Sigmoid colon (tissue), 4 donors: ENCODE measurements around the gene CDH23.

ENCODE experiments used
- CTCF ChIP-seq, 4 experiments: fragments of 450-650 bp in 3 of 4; fragments of 200-600 bp in 1 of 4; IDR thresholded peaks; one replicate each; pipeline ENCODE4 v1.5.1; 2016 to 2019; ENCODE audit warnings: antibody characterized with exemption in 4 of 4, mild to moderate bottlenecking in 3 of 4, moderate library complexity in 2 of 4
- EP300 ChIP-seq, 4 donors: sonication (generic); formaldehyde crosslinking; IDR thresholded peaks; one replicate each; pipeline ENCODE4 v1.6.1; 2017; ENCODE audit warnings: antibody characterized with exemption in 4 of 4
- POLR2A ChIP-seq, 2 donors: fragments of 450-650 bp; IDR thresholded peaks; one replicate each; pipeline ENCODE4 v1.6.1; 2016; ENCODE audit warnings: antibody characterized with exemption in 2 of 2, mild to moderate bottlenecking in 2 of 2, moderate library complexity in 2 of 2
- POLR2AphosphoS5 ChIP-seq, 4 donors: sonication (generic); formaldehyde crosslinking; IDR thresholded peaks; one replicate each; pipeline ENCODE4 v1.6.1; 2017; ENCODE audit warnings: antibody characterized with exemption in 4 of 4

GRCh38 chr10:71725998-71726579, 329.4 kb downstream of the CDH23 start:
- TF ChIP-seq CTCF (IDR thresholded peaks at IDR 0.05) (no peak), EP300 (IDR thresholded peaks at IDR 0.05) (no peak), POLR2A (IDR thresholded peaks at IDR 0.05) (no peak), POLR2AphosphoS5 (IDR thresholded peaks at IDR 0.05) (no peak)
